ENCODE measurements around the gene SLC31A1.
"Not testable (repeated sequence)": the region's sequence is repeated elsewhere in the genome, so short reads cannot be mapped to it uniquely, and the experiment has no call there.

The SLC31A1 gene

GRCh38 chr9:113220467-113221002, 809 bp upstream of the SLC31A1 start:
- no peak for DNase-seq (ENCODE audit: low read depth in 2 of 2)

- no peak for DNase-seq (ENCODE audit: low read depth in 2 of 2)
Measured at GRCh38 chr9:113221800-113222481, 597 bp downstream of the SLC31A1 start.

GRCh38 chr9:113222482-113222841, 1.1 kb downstream of the SLC31A1 start:
- DNase-seq (ENCODE audit: low read depth in 2 of 2) = no peak

GRCh38 chr9:113223963-113224362, 2.6 kb downstream of the SLC31A1 start:
- no peak for DNase-seq (ENCODE audit: low read depth in 2 of 2)

- no peak for DNase-seq (ENCODE audit: low read depth in 2 of 2)
Measured at GRCh38 chr9:113227436-113227835, 6.1 kb downstream of the SLC31A1 start.

GRCh38 chr9:113228130-113228665, 6.9 kb downstream of the SLC31A1 start:
- no peak for DNase-seq (ENCODE audit: low read depth in 2 of 2)

GRCh38 chr9:113231701-113232100, 10.4 kb downstream of the SLC31A1 start:
- no peak for DNase-seq (ENCODE audit: low read depth in 2 of 2)

- DNase-seq (ENCODE audit: low read depth in 2 of 2) = not testable (repeated sequence)
Measured at GRCh38 chr9:113235701-113236255, 14.4 kb downstream of the SLC31A1 start.

- no peak for DNase-seq (ENCODE audit: low read depth in 2 of 2)
Measured at GRCh38 chr9:113237026-113237425, 15.7 kb downstream of the SLC31A1 start.

GRCh38 chr9:113238202-113238858, 17.0 kb downstream of the SLC31A1 start:
- no peak for DNase-seq (ENCODE audit: low read depth in 2 of 2)

- DNase-seq (ENCODE audit: low read depth in 2 of 2) = no peak
Measured at GRCh38 chr9:113238859-113239232, 17.5 kb downstream of the SLC31A1 start.

GRCh38 chr9:113241161-113241560, 19.8 kb downstream of the SLC31A1 start:
- no peak for DNase-seq (ENCODE audit: low read depth in 2 of 2)

GRCh38 chr9:113244556-113244955, 23.2 kb downstream of the SLC31A1 start:
- DNase-seq (ENCODE audit: low read depth in 2 of 2) = no peak

GRCh38 chr9:113245894-113246293, 24.6 kb downstream of the SLC31A1 start:
- no peak for DNase-seq (ENCODE audit: low read depth in 2 of 2)

- no peak for DNase-seq (ENCODE audit: low read depth in 2 of 2)
Measured at GRCh38 chr9:113246928-113247327, 25.6 kb downstream of the SLC31A1 start.

- DNase-seq (ENCODE audit: low read depth in 2 of 2) = no peak
Measured at GRCh38 chr9:113247640-113248039, 26.3 kb downstream of the SLC31A1 start.

GRCh38 chr9:113249661-113250060, 28.3 kb downstream of the SLC31A1 start:
- DNase-seq (ENCODE audit: low read depth in 2 of 2) = not testable (repeated sequence)

- no peak for DNase-seq (ENCODE audit: low read depth in 2 of 2)
Measured at GRCh38 chr9:113250807-113251206, 29.5 kb downstream of the SLC31A1 start.

GRCh38 chr9:113254991-113255390, 33.6 kb downstream of the SLC31A1 start:
- DNase-seq (ENCODE audit: low read depth in 2 of 2) = no peak

- DNase-seq (ENCODE audit: low read depth in 2 of 2) = no peak
Measured at GRCh38 chr9:113255438-113255837, 34.1 kb downstream of the SLC31A1 start.

- DNase-seq (ENCODE audit: low read depth in 2 of 2) = no peak
Measured at GRCh38 chr9:113257863-113258262, 36.5 kb downstream of the SLC31A1 start.

- DNase-seq (ENCODE audit: low read depth in 2 of 2) = no peak
Measured at GRCh38 chr9:113258282-113258681, 36.9 kb downstream of the SLC31A1 start.

Measured in activated CD4-positive, alpha-beta T cell treated with anti-CD3 and anti-CD28 coated beads for 24 hours (primary cell).